Activated CD4-positive, alpha-beta T cell treated with anti-CD3 and anti-CD28 coated beads, Interleukin-2, amount 50 U/mL, for 16 hours (primary cell): ENCODE results near the gene FUT3.

ENCODE experiments used
- DNase-seq: peaks from one replicate; pipeline ENCODE4 v3.0.0-alpha.2; 2020

Gene FUT3

DNA sequence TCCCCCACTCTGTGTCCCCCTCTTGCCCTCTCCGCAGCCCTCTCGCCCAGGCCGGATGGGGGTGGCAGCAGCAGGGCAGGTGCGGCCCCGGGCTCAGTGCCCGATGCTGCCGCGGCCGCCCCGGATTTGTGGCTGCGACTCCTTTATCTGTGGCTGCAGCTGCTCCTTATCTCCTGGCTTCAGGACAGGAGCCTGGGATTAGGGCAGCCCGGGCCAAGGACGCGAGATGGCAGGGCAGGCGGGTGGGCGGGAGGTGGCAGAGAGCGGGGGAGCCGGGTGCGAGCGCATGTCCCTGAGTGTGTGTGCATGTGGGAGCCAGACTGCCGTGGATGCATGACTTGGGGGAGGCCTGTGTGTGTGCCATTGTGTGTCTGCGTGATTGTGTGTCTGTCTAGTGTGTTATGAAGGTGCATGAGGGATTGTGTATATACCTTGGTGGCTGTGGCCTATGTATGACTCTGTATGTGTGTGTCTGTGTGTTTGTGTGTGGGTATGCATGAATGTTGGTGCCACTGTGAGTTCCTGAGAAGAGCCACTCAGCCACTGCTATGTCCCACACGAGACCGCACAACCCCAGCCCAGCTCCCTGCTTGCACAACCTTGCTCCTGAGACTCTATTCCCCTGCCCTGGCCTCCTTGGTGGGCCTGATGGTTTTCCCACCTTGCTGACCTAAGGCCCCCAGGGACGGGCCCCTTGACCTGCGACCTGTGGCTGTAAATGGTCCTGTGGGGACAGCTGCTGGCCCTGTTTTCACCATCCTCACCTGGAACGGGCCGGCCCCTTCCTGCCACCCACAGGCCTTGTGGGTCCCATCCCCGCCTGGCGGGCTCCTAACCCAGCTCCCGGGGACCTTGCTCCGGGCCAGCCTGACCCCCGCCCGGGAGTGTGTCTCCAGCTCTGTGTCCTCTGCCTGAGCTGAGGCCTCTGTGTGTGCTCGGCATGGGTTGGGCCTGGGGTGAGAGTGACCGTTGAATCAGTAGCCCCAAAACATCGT lies 51.7 kb downstream of the FUT3 start:
- no peak for DNase-seq

DNA sequence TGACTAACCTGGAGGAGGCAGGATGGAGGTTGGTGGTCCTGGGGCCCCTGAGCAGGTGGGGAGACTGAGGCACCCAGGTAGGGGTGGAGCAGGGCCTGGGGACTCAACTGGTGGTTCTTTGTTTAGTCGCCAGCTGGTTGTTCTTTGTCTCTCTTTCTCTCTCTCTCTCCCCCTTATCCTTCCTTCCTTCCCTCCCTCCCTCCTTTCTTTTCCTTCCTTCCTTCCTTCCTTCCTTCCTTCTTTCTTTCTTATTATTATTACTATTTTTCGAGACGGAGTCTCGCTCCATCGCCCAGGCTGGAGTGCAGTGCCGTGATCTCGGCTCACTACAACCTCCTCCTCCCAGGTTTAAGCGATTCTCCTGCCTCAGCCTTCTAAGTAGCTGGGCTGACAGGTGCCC lies 53.0 kb downstream of the FUT3 start:
- DNase-seq = no peak

DNA sequence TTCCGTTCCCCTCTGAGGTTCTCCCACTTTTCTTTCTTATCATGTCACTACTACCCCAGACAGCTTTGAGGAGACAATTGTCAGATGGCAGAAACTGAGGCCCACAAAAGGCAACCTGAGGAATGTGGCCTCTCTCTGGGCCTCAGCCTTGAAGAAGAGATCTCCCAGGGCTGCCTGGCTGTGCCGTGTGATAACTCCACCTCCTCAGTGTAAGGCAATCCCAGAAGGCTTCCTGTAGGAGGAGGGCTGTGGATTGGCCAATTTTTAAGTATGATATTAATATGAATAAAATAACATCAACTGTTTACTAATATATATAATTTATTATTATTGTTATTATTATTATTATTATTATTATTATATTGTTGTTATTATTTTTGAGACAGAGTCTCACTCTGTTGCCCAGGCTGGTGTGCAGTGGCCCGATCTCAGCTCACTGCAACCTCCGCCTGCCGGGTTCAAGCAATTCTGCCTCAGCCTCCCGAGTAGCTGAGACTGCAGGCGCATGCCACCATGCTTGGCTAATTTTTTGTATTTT lies 55.8 kb downstream of the FUT3 start:
- no peak for DNase-seq

- no peak for DNase-seq
Measured at GRCh38 chr19:5793188-5793587, 58.1 kb downstream of the FUT3 start.
